ENCODE results near the gene CYP4F2.
"Not testable (repeated sequence)": the region's sequence is repeated elsewhere in the genome, so short reads cannot be mapped to it uniquely, and the experiment has no call there.

The CYP4F2 gene

GRCh38 chr19:15862444-15862843, 35.4 kb downstream of the CYP4F2 start:
- Histone ChIP-seq H3K36me3 (ENCODE audit: control insufficient read depth, insufficient read depth, low read length) (no peaks in the 10 kb centered on the region), H3K9me3 (ENCODE audit: control insufficient read depth, low read length) (no peaks in the 10 kb centered on the region), H3K79me2 (no peaks in the 10 kb centered on the region), H3K27ac (no peak overlapping the region), H3K4me2 (ENCODE audit: low read length) (no peak overlapping the region), H3K4me1 (no peaks in the 10 kb centered on the region), H3K4me3 (ENCODE audit: low read depth, low read length) (no peak overlapping the region), H2AFZ (no peak overlapping the region), H3K9ac (no peak overlapping the region), H3K27me3 (ENCODE audit: control insufficient read depth, insufficient read depth, low read length) (no peaks in the 10 kb centered on the region)
- TF ChIP-seq CTCF (IDR thresholded peaks at IDR 0.05) = no peak

DNA sequence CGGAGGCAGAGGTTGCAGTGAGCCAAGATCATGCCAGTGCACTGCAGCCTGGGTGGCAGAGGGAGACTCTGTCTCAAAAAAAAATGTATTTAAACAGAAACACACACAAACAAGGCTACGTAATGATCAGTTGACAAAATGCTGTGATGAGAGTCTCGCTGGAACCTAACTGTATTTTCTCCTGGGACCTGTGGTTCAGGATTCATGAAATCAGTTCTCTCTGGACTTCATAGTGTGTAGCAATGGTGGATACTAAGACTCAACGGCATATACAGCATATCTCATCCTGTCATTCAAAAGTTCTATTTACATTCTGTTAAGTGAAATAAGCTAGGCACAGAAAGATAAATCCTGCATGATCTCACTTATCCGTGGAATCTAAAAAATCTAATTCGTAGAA, 37.4 kb downstream of the CYP4F2 start:
- H3K36me3 ChIP-seq (ENCODE audit: control insufficient read depth, insufficient read depth, low read length) = no peaks in the 10 kb centered on the region
- H3K4me3 ChIP-seq (ENCODE audit: low read depth, low read length) = no peak overlapping the region
- H3K27me3 ChIP-seq (ENCODE audit: control insufficient read depth, insufficient read depth, low read length) = no peaks in the 10 kb centered on the region
- no peak overlapping the region for H3K4me2 ChIP-seq (ENCODE audit: low read length)
- no peak overlapping the region for H3K27ac ChIP-seq
- no peak for TF ChIP-seq CTCF (IDR thresholded peaks at IDR 0.05)
- no peak overlapping the region for H3K9ac ChIP-seq
- H3K9me3 ChIP-seq (ENCODE audit: control insufficient read depth, low read length) = no peaks in the 10 kb centered on the region
- H3K79me2 ChIP-seq = no peaks in the 10 kb centered on the region
- H2AFZ ChIP-seq = no peak overlapping the region
- H3K4me1 ChIP-seq = no peaks in the 10 kb centered on the region

GRCh38 chr19:15859187-15859586, 38.7 kb downstream of the CYP4F2 start:
- Histone ChIP-seq H2AFZ (no peak overlapping the region), H3K4me3 (ENCODE audit: low read depth, low read length) (no peak overlapping the region), H3K9me3 (ENCODE audit: control insufficient read depth, low read length) (no peaks in the 10 kb centered on the region), H3K4me2 (ENCODE audit: low read length) (no peak overlapping the region), H3K27ac (no peak overlapping the region), H3K9ac (no peak overlapping the region), H3K36me3 (ENCODE audit: control insufficient read depth, insufficient read depth, low read length) (no peaks in the 10 kb centered on the region), H3K4me1 (no peaks in the 10 kb centered on the region), H3K79me2 (no peaks in the 10 kb centered on the region), H3K27me3 (ENCODE audit: control insufficient read depth, insufficient read depth, low read length) (no peaks in the 10 kb centered on the region)
- TF ChIP-seq CTCF (IDR thresholded peaks at IDR 0.05) = no peak

GRCh38 chr19:15850385-15850784, 47.5 kb downstream of the CYP4F2 start:
- no peak for TF ChIP-seq CTCF (IDR thresholded peaks at IDR 0.05)
- Histone ChIP-seq H2AFZ (no peak overlapping the region), H3K79me2 (no peaks in the 10 kb centered on the region), H3K27ac (no peak overlapping the region), H3K9me3 (ENCODE audit: control insufficient read depth, low read length) (no peaks in the 10 kb centered on the region), H3K4me3 (ENCODE audit: low read depth, low read length) (no peak overlapping the region), H3K27me3 (ENCODE audit: control insufficient read depth, insufficient read depth, low read length) (no peaks in the 10 kb centered on the region), H3K4me1 (no peaks in the 10 kb centered on the region), H3K4me2 (ENCODE audit: low read length) (no peak overlapping the region), H3K9ac (no peak overlapping the region), H3K36me3 (ENCODE audit: control insufficient read depth, insufficient read depth, low read length) (no peaks in the 10 kb centered on the region)

DNA sequence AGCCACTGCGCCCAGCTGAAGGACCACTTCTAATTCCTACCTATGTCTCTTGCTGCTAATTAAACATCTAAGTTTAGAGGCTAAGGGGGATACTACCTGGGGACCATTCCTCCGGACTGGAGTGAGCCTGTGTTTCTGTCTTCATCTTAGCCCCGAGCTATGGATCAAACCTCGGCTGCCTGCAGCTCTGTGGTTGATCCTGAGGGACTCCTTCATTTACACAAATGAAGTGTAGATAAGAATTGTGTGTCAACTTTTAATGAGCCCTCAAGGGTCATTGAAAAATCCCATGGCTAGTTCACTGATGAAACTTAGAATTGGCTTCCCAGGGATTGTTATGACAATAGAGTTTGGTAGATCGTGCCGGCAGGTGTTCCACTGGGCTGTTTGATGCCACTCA, 51.0 kb downstream of the CYP4F2 start:
- Histone ChIP-seq H3K27me3 (ENCODE audit: control insufficient read depth, insufficient read depth, low read length) (no peaks in the 10 kb centered on the region), H3K9ac (no peak overlapping the region), H3K9me3 (ENCODE audit: control insufficient read depth, low read length) (no peaks in the 10 kb centered on the region), H3K4me1 (no peaks in the 10 kb centered on the region), H3K36me3 (ENCODE audit: control insufficient read depth, insufficient read depth, low read length) (no peaks in the 10 kb centered on the region), H3K27ac (no peak overlapping the region), H3K4me2 (ENCODE audit: low read length) (no peak overlapping the region), H2AFZ (no peak overlapping the region), H3K79me2 (no peaks in the 10 kb centered on the region), H3K4me3 (ENCODE audit: low read depth, low read length) (no peak overlapping the region)
- no peak for TF ChIP-seq CTCF (IDR thresholded peaks at IDR 0.05)

- H3K36me3 ChIP-seq (ENCODE audit: control insufficient read depth, insufficient read depth, low read length); H3K9me3 ChIP-seq (ENCODE audit: control insufficient read depth, low read length); H3K4me1 ChIP-seq; H3K79me2 ChIP-seq; H3K9ac ChIP-seq; H3K27me3 ChIP-seq (ENCODE audit: control insufficient read depth, insufficient read depth, low read length); H3K4me2 ChIP-seq (ENCODE audit: low read length); H2AFZ ChIP-seq; H3K27ac ChIP-seq; H3K4me3 ChIP-seq (ENCODE audit: low read depth, low read length): not testable (repeated sequence)
Measured at GRCh38 chr19:15843894-15844222, 54.0 kb downstream of the CYP4F2 start.
